Bronchial smooth muscle cell (primary cell): ENCODE results near the gene CALD1. TPM values are rescaled to one million over a fixed set of nuclear protein-coding genes. Genes with fewer than 3 reads are reported as not detected.

ENCODE experiments used
- total RNA-seq: library from RNA; depleted of rRNA; stranded (reverse); fragments of >200 nt; gene quantifications from 2 replicates; pipeline ENCODE4 v1.2.1, GENCODE V29; 2014

Gene CALD1, protein sequence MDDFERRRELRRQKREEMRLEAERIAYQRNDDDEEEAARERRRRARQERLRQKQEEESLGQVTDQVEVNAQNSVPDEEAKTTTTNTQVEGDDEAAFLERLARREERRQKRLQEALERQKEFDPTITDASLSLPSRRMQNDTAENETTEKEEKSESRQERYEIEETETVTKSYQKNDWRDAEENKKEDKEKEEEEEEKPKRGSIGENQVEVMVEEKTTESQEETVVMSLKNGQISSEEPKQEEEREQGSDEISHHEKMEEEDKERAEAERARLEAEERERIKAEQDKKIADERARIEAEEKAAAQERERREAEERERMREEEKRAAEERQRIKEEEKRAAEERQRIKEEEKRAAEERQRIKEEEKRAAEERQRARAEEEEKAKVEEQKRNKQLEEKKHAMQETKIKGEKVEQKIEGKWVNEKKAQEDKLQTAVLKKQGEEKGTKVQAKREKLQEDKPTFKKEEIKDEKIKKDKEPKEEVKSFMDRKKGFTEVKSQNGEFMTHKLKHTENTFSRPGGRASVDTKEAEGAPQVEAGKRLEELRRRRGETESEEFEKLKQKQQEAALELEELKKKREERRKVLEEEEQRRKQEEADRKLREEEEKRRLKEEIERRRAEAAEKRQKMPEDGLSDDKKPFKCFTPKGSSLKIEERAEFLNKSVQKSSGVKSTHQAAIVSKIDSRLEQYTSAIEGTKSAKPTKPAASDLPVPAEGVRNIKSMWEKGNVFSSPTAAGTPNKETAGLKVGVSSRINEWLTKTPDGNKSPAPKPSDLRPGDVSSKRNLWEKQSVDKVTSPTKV
- total RNA-seq, result 131 and 221 TPM in 2 replicates

DNA sequence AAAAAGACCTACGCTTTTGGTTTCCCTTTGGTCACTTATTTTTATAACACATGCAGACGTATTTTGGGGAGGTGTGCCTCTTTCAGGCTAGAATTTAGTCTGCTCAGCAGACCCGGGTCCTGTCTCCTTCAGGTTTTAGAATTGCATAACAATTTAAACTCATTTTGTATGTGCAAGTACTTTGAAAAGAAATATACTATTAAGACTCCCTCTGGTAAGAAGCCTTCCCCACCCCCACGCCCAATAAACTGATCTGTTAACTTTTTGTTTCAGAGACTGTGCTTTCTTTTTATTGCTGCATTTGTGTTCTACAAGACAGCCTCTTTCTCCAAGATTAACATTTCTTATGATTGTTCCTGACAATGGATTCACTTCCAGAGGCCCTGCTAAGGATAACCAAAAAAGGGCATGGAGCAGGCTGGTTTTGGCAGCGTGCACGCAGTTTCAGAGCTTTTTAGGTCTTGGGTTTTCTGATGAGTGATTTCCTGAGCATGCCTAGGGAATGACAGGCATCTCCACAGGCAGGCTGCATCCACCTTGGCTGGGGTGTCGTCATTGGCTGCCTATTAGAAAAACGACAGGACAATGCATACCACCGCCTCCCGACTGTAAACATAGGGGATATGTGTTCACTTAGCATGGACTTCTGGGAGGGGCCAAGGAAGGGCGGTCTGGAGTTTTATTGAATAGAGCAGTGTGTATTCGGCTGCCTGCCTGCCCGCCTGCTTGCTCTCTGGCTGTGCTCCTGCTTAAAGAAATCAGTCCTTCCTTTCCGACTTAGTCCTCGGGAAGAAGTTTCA, at the start of gene CALD1:
Gene CALD1 (plus strand): TSS at position 694 of the 800 bp plus-strand sequence. CDS start 88,100 bp downstream, outside the sequence.

DNA sequence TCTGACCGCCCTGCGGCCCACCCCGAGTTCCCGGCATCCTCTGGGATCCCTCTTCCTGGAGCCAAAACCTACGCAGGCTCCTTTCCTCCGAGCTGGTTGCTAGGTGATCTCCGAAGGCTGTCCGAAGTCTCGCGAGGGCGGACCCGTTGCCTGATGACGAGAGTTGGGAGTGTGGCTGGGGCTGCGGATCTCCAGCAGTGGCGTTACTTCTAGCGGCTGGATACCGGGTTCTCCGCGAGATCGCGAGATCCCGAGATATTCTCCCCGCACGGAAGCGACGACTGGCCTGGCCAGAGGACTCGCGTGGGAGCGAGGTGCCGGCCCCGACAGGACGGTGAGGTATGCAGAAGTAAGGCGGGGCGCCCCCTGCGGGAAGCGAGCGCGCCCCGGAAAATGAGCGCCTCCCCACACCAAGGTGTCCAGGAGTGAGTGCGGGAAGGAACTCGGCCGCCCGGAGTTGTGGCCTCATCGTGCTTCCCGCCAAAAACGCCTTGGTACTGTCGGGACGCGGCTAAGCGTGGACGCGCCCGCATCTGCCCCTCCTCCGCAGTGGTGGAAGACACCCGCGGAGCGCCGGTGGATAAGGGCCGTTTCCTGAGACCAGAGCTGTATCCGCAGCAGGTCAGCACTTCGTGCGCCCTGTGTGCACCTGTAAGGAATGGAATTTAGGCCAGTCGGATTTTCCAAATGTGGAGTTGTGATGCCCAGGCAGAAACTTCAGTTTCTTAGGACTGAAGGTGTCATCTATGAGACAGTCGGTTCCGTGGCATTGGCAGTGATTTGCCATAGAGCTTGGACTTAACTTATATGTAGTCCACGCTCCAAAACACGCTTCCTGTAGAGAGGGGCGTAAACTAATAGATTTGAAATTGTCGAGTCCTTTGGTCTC, 207.2 kb downstream of the CALD1 start, which contains the start of gene AGBL3:
Gene AGBL3 (plus strand): TSS at position 146 of the 889 bp plus-strand sequence. CDS start 1,426 bp downstream, outside the sequence.

Other genes with a start within 250 kb of the CALD1 start
- gene AKR1B15, start 230.5 kb upstream of the CALD1 start, total RNA-seq, result not detected in 2 replicates
- 28.7 and 29.7 TPM in 2 replicates for gene BPGM, start 132.8 kb upstream of the CALD1 start, total RNA-seq
- gene AGBL3, start 206.9 kb downstream of the CALD1 start, total RNA-seq, result 0.32 and 0.52 TPM in 2 replicates